H1 (cell line): Measurements from ENCODE around the gene DXO. TPM values are rescaled to one million over a fixed set of nuclear protein-coding genes. Genes with fewer than 3 reads are reported as not detected.

Experiments used
- MAFK ChIP-seq: IDR thresholded peaks from 2 replicates; pipeline ENCODE4 v1.6.1; 2012; ENCODE audit warnings: low read depth, mild to moderate bottlenecking, improper control_type of control experiment, low read length
- POU5F1 ChIP-seq: IDR thresholded peaks from 2 replicates; pipeline ENCODE4 v1.6.1; 2011; ENCODE audit warnings: low read depth, mild to moderate bottlenecking, low read length, moderate library complexity
- polyA plus RNA-seq, 7 experiments: library from polyadenylated mRNA; depleted of rRNA in 3 of 7; stranded (reverse) in 5 of 7; unstranded in 2 of 7; fragments of >200 nt in 5 of 7; fragments of 200-250 nt in 2 of 7; gene quantifications; 1 replicate in 5 of 7; 2 replicates in 1 of 7; 4 replicates in 1 of 7; pipeline versions ENCODE4 v1.2.1 to v1.2.3, GENCODE V29; 2011 to 2013; ENCODE audit warnings: missing spikeins in 2 of 7, mixed read lengths in 2 of 7
- total RNA-seq: library from RNA; stranded (reverse); fragmentation: NEBNext Ultra II Directional; extraction: Animal tissue kit (Norgen Biotek cat#: 25700); gene quantifications from 2 replicates; pipeline ENCODE4 v1.2.1, GENCODE V29; 2021

DXO gene
- total and polyA plus RNA-seq, 2 of the 8 experiments (the other 6 are each of a cell fraction or from before 2014, with no cell fraction given): 14.7 to 23.9 TPM

DNA sequence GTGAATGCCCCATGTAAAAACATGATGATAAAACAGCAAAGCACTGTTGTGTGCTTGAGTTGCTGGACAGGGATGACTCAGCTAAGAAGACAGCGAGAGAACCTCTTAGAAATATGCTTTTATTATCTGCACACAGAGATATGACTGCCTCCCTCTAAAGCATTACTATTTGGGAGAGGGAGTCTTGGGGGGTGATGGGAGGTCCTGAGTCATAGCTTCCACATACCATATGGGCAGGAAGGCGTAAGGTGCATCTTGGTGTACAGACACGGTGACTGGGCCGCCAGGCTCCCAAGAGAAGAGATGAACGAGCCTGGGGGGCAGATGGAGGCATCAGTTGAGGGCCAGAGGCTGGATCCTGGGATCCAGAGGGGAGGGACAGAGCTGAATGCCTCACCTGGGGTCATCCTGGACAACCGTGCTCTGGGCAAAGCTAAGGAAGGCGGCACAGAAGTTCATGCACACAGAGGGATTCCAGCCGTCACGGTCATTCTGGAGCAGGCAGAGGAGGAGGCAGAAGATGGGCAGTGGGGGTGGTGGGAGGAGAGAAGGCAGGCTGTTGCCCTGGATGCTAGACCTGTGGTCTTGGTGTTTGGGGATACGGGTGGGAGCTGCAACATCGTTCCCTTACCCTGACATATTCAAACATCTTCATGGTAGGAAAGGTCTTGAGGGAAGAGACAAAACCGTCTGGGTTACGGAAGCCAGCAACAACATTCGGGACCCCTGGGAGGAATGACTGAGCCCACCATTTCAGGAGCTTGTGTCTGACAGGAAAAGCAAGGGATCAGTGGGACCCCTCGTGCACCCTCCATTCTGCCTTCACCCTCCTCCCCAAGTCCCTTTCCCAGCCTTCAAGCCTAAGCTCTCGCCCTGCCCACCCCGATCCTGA is 2.0 kb downstream of the DXO start (continued):
- TF ChIP-seq MAFK: no peak
- no peak for TF ChIP-seq POU5F1
